Esophagus muscularis mucosa (tissue), 4 donors: ENCODE data around the gene FOXP2.

ENCODE experiments used
- EP300 ChIP-seq: sonication (generic); formaldehyde crosslinking; IDR thresholded peaks from one replicate; pipeline ENCODE4 v1.6.1; 2017; ENCODE audit warnings: antibody characterized with exemption
- POLR2A ChIP-seq: fragments of 450-650 bp; IDR thresholded peaks from one replicate; pipeline ENCODE4 v1.6.1; 2017; ENCODE audit warnings: antibody characterized with exemption, moderate library complexity, mild to moderate bottlenecking, low read depth
- POLR2AphosphoS5 ChIP-seq, 2 donors: sonication (generic); formaldehyde crosslinking; IDR thresholded peaks; one replicate each; pipeline ENCODE4 v1.6.1; 2017; ENCODE audit warnings: antibody characterized with exemption in 2 of 2
- TF ChIP-seq, protein P1 (sequence below), 3 experiments: fragments of 200-600 bp in 2 of 3; fragments of 450-650 bp in 1 of 3; sonication (generic) in 2 of 3; IDR thresholded peaks; one replicate each; pipeline ENCODE4 v1.5.1; 2017 to 2019; ENCODE audit warnings: antibody characterized with exemption in 3 of 3, mild to moderate bottlenecking in 2 of 3, moderate library complexity in 1 of 3

DNA sequence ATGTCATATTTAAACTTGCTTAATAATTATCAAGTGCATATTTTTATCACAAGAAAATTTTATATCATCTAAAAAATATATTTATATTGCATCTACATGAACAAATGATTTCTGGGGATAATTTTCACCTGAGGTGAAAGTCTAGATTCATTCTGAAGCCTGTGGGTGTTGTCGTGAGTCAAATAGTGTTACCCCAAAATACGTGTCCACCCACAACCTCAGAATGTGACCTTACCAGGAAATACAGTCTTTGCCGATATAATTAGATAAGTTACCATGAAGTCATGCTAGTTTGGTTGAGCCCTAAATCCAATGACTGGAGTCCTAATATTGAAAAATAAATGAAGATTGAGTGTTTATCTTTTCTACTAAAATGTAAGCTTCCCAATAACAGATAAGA is 304.2 kb downstream of the FOXP2 start:
- TF ChIP-seq, protein P1, sequence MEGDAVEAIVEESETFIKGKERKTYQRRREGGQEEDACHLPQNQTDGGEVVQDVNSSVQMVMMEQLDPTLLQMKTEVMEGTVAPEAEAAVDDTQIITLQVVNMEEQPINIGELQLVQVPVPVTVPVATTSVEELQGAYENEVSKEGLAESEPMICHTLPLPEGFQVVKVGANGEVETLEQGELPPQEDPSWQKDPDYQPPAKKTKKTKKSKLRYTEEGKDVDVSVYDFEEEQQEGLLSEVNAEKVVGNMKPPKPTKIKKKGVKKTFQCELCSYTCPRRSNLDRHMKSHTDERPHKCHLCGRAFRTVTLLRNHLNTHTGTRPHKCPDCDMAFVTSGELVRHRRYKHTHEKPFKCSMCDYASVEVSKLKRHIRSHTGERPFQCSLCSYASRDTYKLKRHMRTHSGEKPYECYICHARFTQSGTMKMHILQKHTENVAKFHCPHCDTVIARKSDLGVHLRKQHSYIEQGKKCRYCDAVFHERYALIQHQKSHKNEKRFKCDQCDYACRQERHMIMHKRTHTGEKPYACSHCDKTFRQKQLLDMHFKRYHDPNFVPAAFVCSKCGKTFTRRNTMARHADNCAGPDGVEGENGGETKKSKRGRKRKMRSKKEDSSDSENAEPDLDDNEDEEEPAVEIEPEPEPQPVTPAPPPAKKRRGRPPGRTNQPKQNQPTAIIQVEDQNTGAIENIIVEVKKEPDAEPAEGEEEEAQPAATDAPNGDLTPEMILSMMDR (IDR thresholded peaks at IDR 0.05) = no peak
- TF ChIP-seq POLR2AphosphoS5 (IDR thresholded peaks at IDR 0.05) (no peak), POLR2A (no peak), EP300 (no peak)
